HEK293 (cell line): Measurements from ENCODE around the gene PLEKHG4B.

ENCODE experiments used
- CTCF ChIA-PET: fragments of 350-600 bp; formaldehyde crosslinking; extraction: SDS; loops from one replicate; lab custom pipeline; 2021; ENCODE audit warnings: antibody characterized with exemption; lab: Yijun Ruan, JAX
- POLR2A ChIA-PET: fragments of 300-600 bp; formaldehyde crosslinking; extraction: SDS; loops from one replicate; lab custom pipeline; 2020; ENCODE audit warnings: antibody characterized with exemption, inconsistent platforms; lab: Yijun Ruan, JAX
- H3K27ac ChIP-seq: fragments of 200-500 bp; sonication (Bioruptor generic); 2 replicates; pipeline ENCODE4 v1.5.1; 2014; ENCODE audit warnings: low read depth, low read length, control low read depth, inconsistent platforms; ENCODE audit errors: extremely low read depth
- H3K36me3 ChIP-seq, 2 experiments: fragments of 200-500 bp in 1 of 2; sonication (Bioruptor generic) in 1 of 2; 1 replicate in 1 of 2; 2 replicates in 1 of 2; pipeline ENCODE4 v1.5.1; 2014 to 2017; ENCODE audit warnings: inconsistent platforms in 2 of 2, low read length in 2 of 2; ENCODE audit not compliant: control insufficient read depth in 2 of 2, insufficient read depth in 1 of 2
- H3K4me1 ChIP-seq: fragments of 200-500 bp; sonication (Bioruptor generic); 2 replicates; pipeline ENCODE4 v1.5.1; 2014; ENCODE audit warnings: mild to moderate bottlenecking, low read length, inconsistent platforms; ENCODE audit not compliant: control insufficient read depth, insufficient read depth
- H3K4me3 ChIP-seq: 2 replicates; pipeline ENCODE4 v1.5.1; 2011; ENCODE audit warnings: low read depth, mild to moderate bottlenecking, control low read depth, low read length, moderate library complexity
- H3K9me3 ChIP-seq: fragments of 200-500 bp; sonication (Bioruptor generic); 2 replicates; pipeline ENCODE4 v1.5.1; 2014; ENCODE audit warnings: low read depth, low read length, inconsistent platforms; ENCODE audit not compliant: control insufficient read depth, insufficient read depth
- HOXC10 ChIP-seq: sonication (generic); formaldehyde crosslinking; IDR thresholded peaks from 2 replicates; pipeline ENCODE4 v1.8.1; 2023; ENCODE audit warnings: mild to moderate bottlenecking, missing genetic modification reagents
- PBX3 ChIP-seq: sonication (generic); formaldehyde crosslinking; IDR thresholded peaks from 2 replicates; pipeline ENCODE4 v1.8.1; 2022; ENCODE audit warnings: mild to moderate bottlenecking, moderate library complexity, missing genetic modification reagents
- REST ChIP-seq: fragments of 450-650 bp; formaldehyde crosslinking; IDR thresholded peaks from 2 replicates; pipeline ENCODE4 v1.5.1; 2016; ENCODE audit warnings: missing biosample characterization, missing genetic modification characterization
- SP3 ChIP-seq: fragments of 450-650 bp; formaldehyde crosslinking; IDR thresholded peaks from 2 replicates; pipeline ENCODE4 v1.5.1; 2016; ENCODE audit warnings: missing biosample characterization, missing genetic modification characterization
- TSHZ1 ChIP-seq: fragments of 450-650 bp; formaldehyde crosslinking; IDR thresholded peaks from 2 replicates; pipeline ENCODE4 v1.5.1; 2016; ENCODE audit warnings: missing biosample characterization, missing genetic modification characterization, borderline replicate concordance
- ZBTB48 ChIP-seq: fragments of 450-650 bp; formaldehyde crosslinking; IDR thresholded peaks from 2 replicates; pipeline ENCODE4 v1.5.1; 2016; ENCODE audit warnings: missing biosample characterization, missing genetic modification characterization
- ZIC2 ChIP-seq: fragments of 450-650 bp; formaldehyde crosslinking; IDR thresholded peaks from 2 replicates; pipeline ENCODE4 v1.5.1; 2016; ENCODE audit warnings: missing biosample characterization, missing genetic modification characterization
- ZNF114 ChIP-seq: fragments of 450-650 bp; formaldehyde crosslinking; IDR thresholded peaks from 2 replicates; pipeline ENCODE4 v1.5.0; 2017; ENCODE audit warnings: missing biosample characterization, missing genetic modification characterization
- ZNF133 ChIP-seq: fragments of 450-650 bp; formaldehyde crosslinking; IDR thresholded peaks from 2 replicates; pipeline ENCODE4 v1.5.1; 2016; ENCODE audit warnings: missing biosample characterization, missing genetic modification characterization
- ZNF202 ChIP-seq: fragments of 450-650 bp; formaldehyde crosslinking; IDR thresholded peaks from 2 replicates; pipeline ENCODE4 v1.5.1; 2016; ENCODE audit warnings: missing biosample characterization, missing genetic modification characterization, borderline replicate concordance
- ZNF221 ChIP-seq: fragments of 450-650 bp; formaldehyde crosslinking; IDR thresholded peaks from 2 replicates; pipeline ENCODE4 v1.5.1; 2017; ENCODE audit warnings: missing biosample characterization, missing genetic modification characterization, borderline replicate concordance
- ZNF24 ChIP-seq: fragments of 450-650 bp; formaldehyde crosslinking; IDR thresholded peaks from 2 replicates; pipeline ENCODE4 v1.5.1; 2016; ENCODE audit warnings: missing biosample characterization, missing genetic modification characterization
- ZNF248 ChIP-seq: fragments of 450-650 bp; formaldehyde crosslinking; IDR thresholded peaks from 2 replicates; pipeline ENCODE4 v1.5.1; 2017; ENCODE audit warnings: missing biosample characterization, missing genetic modification characterization
- ZNF292 ChIP-seq: fragments of 450-650 bp; formaldehyde crosslinking; IDR thresholded peaks from 2 replicates; pipeline ENCODE4 v1.5.1; 2016; ENCODE audit warnings: low read depth, missing biosample characterization, missing genetic modification characterization, borderline replicate concordance
- ZNF350 ChIP-seq: fragments of 450-650 bp; formaldehyde crosslinking; IDR thresholded peaks from 2 replicates; pipeline ENCODE4 v1.5.0; 2017; ENCODE audit warnings: missing biosample characterization, mild to moderate bottlenecking, missing genetic modification characterization
- ZNF514 ChIP-seq: fragments of 450-650 bp; formaldehyde crosslinking; IDR thresholded peaks from 2 replicates; pipeline ENCODE4 v1.5.1; 2016; ENCODE audit warnings: missing biosample characterization, missing genetic modification characterization
- ZNF555 ChIP-seq: fragments of 450-650 bp; formaldehyde crosslinking; conservative IDR thresholded peaks from 2 replicates; pipeline ENCODE4 v1.5.1; 2017; ENCODE audit warnings: missing biosample characterization, mild to moderate bottlenecking, missing genetic modification characterization, inconsistent platforms
- ZNF621 ChIP-seq: fragments of 450-650 bp; formaldehyde crosslinking; IDR thresholded peaks from 2 replicates; pipeline ENCODE4 v1.5.1; 2017; ENCODE audit warnings: missing biosample characterization, missing genetic modification characterization
- ZNF626 ChIP-seq: fragments of 450-650 bp; sonication (Bioruptor Pico); formaldehyde crosslinking; IDR thresholded peaks from 2 replicates; pipeline ENCODE4 v1.5.1; 2018; ENCODE audit warnings: missing biosample characterization, missing genetic modification characterization, inconsistent platforms
- ZNF791 ChIP-seq: fragments of 450-650 bp; formaldehyde crosslinking; IDR thresholded peaks from 2 replicates; pipeline ENCODE4 v1.5.1; 2016; ENCODE audit warnings: missing biosample characterization, missing genetic modification characterization
- ZNF830 ChIP-seq: fragments of 450-650 bp; IDR thresholded peaks from 2 replicates; pipeline ENCODE4 v1.5.0; 2018; ENCODE audit warnings: missing biosample characterization, missing genetic modification characterization, low read depth, mild to moderate bottlenecking, moderate library complexity
- ZSCAN30 ChIP-seq: fragments of 450-650 bp; IDR thresholded peaks from 2 replicates; pipeline ENCODE4 v1.5.1; 2018; ENCODE audit warnings: missing biosample characterization, mild to moderate bottlenecking, missing genetic modification characterization, moderate library complexity

The PLEKHG4B gene

GRCh38 chr5:176296-176823, 84.4 kb downstream of the PLEKHG4B start (continued):
- TF ChIP-seq ZNF830 (tag by site-specific recombination) (no peak), PBX3 (CRISPR knock-in tag) (no peak), ZNF133 (tag by site-specific recombination) (no peak), SP3 (tag by site-specific recombination) (no peak), TSHZ1 (tag by site-specific recombination) (no peak), ZNF791 (tag by site-specific recombination) (no peak), HOXC10 (CRISPR knock-in tag) (no peak), ZSCAN30 (tag by site-specific recombination) (no peak)

- Histone ChIP-seq H3K9me3 (no peaks in the 10 kb centered on the region), H3K27ac (no peak overlapping the region), H3K36me3 (no peaks in the 10 kb centered on the region), H3K4me1 (peaks cover 5% of the 10 kb centered on the region), H3K4me3 (no peak overlapping the region)
- POLR2A ChIA-PET = no interaction called here
- TF ChIP-seq ZNF621 (tag by site-specific recombination) (no peak), REST (no peak), ZNF514 (tag by site-specific recombination) (no peak), ZNF248 (tag by site-specific recombination) (no peak), ZNF221 (tag by site-specific recombination) (no peak), ZBTB48 (tag by site-specific recombination) (no peak), ZIC2 (tag by site-specific recombination) (no peak), ZNF202 (no peak), ZNF626 (tag by site-specific recombination) (no peak), ZNF555 (tag by site-specific recombination) (no peak), ZNF350 (tag by site-specific recombination) (no peak), ZNF292 (tag by site-specific recombination) (no peak), ZNF24 (tag by site-specific recombination) (no peak), ZNF114 (tag by site-specific recombination) (no peak)
- CTCF ChIA-PET = interaction anchor here (1.7 kb wide), 1 partner anchor 10 kb away, joined by 5 read pairs; no protein-coding TSS in a partner anchor
These were observed 86.1 kb downstream of the PLEKHG4B start for GRCh38 chr5:178110-178509.
